Measurements from ENCODE around the gene HMGN5.

Gene HMGN5, protein sequence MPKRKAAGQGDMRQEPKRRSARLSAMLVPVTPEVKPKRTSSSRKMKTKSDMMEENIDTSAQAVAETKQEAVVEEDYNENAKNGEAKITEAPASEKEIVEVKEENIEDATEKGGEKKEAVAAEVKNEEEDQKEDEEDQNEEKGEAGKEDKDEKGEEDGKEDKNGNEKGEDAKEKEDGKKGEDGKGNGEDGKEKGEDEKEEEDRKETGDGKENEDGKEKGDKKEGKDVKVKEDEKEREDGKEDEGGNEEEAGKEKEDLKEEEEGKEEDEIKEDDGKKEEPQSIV

DNA sequence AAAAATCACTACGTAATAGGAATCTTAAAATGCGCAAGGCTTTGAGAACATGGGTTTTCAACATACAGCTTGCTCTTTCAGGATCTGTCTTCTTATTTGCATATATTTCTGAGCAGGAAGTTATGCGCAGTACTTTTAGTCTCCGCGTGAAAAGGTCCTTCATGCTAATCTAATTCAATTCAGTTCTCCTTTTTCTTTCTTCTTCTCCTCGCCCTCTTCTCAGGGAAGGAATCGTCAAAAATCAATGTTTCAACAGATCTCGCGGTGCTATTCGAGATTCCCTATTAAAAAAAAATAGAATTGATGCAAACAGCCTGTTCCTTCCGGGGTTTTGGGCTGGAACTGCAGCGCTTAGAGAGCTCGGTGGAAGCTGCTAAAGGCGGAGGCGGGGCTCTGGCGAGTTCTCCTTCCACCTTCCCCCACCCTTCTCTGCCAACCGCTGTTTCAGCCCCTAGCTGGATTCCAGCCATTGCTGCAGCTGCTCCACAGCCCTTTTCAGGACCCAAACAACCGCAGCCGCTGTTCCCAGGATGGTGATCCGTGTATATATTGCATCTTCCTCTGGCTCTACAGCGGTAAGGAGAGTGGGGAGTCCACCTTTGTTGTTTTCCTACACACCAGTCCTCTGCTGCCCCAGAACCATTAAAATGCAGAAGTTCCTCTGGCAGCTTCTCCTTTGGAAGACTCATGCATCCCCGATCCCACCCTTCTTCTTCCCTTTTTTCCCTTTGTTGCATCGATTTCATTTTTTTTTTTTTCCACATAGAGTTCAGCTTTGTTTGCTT lies at the start of gene HMGN5, which contains the start of gene SH3BGRL:
Gene HMGN5 (minus strand): TSS at position 243 of the 785 bp plus-strand sequence. CDS start 80,364 bp downstream, outside the sequence.
Gene SH3BGRL (plus strand): TSS at position 432 of the 785 bp plus-strand sequence. CDS start 99 bp downstream, at position 531.
- DNase-seq = peak; percentile 64 to 72

DNA sequence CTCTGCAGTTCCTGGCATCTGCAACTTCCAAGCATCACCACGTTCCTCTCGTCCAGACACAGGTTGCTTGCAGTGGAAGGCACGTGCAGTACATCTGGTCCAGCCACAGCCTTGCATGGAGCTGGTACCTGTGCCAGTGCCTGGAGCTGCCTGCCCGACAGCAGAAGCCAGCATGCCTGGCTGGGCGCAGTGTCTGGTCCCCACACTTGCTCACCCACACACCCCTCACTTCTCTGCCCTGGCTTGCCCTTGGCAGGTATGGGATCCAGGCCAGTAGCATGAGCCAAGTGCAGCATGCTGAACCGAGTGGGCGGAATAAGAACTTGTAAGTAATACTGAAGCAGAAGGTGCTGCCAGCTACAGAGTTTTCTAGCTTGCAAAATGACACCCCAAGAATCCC lies 40.0 kb upstream of the HMGN5 start:
- no peak for DNase-seq

DNA sequence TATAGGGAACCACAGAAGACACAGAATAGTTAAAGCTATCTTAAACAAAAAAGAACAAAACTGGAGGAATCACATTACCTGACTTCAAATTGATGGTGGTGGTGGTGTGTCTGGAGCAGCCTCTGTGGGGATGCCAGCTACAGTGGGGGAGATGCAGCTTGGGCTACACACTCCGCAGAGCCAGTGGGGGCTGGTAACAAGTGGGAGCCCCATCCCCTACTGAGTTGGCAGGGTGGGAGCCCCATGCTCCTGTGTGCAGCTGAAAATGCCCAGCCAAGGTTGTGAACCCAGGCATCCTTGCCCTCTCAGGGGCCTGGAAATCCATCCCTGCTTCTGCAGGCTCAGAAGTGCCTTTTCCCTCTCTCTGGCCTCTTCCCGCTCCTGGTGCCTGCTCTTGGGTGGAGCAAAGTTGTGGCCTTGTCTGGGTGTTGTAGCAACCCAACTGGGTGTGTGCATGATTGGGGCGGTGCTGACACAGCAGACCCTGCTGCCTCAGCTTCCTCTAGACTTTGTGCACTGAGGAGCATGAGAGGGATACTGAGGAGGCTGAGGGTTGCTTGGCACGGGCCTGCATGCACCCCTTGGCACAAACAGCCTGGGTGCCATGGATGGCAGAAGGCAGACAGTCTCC lies 39.1 kb upstream of the HMGN5 start:
- DNase-seq = no peak

DNA sequence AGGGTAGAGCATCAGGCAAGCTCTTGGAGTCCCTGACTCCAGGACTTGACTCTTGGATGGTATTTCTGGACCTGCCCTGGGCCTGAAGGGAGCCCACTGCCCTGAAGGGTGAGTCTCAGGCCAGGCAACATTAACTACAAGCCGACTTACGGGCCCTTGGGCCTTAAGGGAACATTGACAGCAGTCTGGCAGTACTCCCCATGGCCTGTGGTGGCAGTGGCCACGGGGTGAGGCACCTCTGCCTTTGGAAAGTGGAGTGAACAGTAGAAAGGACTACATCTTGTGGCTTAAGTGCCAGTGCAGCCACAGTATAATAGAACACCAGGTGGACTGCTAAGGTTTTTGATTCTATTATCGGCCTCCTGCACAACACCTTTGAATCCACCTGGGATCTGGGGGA lies 36.5 kb upstream of the HMGN5 start:
- DNase-seq = no peak

DNA sequence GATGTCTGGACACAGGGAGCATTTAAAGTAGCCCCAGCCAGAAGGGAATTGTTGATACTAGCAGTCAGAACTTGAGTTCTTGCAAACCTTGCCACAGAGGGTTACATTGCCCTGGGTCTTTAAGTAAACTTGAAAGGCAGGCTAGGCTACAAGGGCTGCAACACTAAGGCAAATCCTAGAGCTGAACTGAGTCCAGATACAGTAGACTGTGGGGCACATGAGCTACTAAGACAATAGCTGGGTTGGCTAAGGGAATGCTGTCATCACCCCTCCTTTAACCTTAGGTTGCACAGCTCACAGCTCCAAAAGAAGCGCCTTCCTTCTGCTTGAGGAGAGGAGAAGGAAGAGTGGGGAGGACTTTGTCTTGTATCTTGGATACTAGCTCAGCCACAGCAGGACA lies 35.8 kb upstream of the HMGN5 start:
- DNase-seq = no peak

DNA sequence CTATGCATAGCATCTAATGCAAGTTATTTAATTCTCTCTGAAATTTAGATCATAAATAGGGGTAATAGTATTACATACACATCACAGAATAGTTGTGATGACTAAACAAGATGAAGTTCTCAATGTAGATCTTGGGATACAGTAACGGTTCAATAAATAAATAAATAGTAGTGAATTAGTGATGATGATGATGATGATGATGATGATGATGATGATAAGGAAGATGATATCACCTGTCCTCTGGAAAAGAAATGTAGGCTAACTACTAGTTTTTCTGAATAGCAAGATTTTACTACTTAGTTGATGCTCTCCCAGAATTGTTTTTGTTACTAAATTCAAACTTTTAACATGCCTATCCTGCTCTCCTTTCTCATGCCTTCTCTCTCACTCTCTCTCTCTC lies 30.5 kb upstream of the HMGN5 start:
- DNase-seq = no peak

DNA sequence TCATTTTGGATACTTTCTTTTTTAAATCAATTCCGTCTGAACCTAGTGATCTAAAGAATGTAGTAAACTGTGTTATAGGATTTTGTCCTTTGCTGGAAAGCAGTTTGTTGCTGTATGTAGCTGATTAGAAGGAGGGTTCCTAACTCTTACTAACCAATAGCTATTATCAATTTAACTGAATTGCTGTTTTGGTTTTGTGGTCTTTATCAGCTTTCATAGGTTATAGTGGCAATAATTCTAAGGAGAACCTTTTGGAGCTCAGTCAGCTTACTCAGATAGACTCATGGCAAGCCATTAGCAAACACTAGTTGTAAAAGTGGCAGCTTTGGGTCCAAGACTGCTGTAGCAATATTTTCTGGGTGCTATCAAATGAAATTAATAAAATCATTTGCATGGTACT lies 29.8 kb upstream of the HMGN5 start:
- no peak for DNase-seq

DNA sequence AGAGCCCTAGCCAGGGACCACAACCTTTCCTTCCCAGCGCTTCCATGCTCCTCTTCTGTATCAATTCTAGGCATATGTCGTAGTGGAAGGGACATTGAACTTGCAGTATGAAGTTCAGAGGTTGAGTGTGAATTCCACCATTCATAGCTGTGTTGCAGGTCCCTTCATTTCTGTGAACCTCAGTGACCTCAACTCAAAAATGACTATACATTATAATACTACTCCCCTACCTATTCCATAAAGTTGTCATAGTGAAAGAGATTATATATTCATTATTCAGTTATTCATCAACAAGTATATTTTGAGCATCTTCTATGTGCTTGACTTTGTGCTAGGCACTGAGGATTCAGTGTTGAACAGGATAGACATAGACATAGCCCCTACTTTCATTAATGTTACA lies 28.2 kb upstream of the HMGN5 start:
- DNase-seq = no peak

DNA sequence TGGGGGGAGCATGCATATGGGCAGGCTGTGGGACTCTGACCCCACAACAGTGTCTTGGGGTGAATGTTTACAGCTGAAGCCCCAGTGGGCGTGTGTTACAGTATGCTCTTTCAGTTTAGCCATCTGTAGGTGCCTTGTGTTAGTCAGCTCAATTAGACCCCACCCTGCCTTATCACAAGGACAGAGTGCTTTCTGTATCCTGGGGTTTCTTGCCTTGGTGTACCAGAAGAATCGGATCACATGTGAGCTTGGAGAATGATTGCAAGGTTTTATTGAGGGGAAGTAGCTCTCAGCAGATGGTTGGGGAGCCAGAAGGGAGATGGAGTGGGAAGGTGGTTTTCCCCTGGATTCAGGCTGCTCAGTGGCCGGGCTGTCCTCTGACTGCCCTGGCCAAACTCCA lies 27.5 kb upstream of the HMGN5 start:
- no peak for DNase-seq

DNA sequence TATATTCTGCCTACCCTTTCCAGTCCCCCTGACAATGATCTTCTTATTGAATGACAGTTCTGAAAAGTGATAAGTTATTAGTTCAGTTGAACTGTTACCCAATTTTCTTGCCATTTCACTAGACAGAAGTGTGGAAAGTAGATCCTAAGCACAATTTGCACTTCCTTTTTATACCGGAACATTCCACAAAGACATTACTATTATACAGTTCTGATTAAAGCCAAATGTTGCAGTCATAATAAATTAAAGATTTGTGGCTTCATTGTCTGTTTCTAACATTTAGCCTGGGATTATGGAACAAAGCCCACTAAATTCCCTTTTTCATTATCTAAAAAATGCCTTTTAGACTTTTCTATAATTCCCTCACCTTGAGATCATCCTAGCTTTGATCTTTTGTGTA lies 14.0 kb upstream of the HMGN5 start:
- no peak for DNase-seq

DNA sequence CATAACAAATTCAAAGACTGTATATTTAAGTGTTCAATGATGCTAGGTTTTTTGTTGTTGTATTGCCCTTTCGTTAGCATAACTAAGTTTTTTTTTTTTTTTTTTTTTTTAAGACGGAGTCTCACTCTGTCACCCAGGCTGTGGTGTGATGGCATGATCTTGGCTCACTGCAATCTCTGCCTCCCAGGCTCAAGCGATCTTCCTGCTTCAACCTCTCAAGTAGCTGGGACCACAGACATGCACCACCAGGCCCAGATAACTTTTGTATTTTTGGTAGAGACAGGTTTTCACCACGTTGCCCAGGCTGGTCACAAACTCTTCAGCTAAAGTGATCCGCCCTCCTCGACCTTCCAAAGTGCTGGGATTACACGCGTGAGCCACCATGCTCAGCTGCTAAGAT lies 7.2 kb upstream of the HMGN5 start:
- no peak for DNase-seq

DNA sequence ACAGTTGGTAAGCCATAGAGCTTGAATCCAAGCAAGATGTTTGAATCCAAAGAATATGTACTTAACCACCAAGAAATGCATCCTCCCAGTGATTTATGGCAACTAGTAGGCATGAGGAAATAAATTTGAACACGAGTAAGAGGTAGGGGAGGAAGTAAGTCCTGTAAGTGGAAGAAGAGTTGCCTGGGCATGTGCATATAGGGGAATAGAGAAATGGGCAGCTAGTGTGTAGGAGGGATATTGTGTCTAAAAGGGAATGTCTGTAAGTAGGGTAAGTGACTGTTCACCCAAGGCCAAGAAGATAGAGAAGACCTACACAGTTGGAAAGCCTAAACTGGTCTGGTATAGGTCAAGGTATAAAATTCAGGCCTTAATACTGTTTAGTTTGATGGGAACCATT lies 4.8 kb upstream of the HMGN5 start:
- no peak for DNase-seq

DNA sequence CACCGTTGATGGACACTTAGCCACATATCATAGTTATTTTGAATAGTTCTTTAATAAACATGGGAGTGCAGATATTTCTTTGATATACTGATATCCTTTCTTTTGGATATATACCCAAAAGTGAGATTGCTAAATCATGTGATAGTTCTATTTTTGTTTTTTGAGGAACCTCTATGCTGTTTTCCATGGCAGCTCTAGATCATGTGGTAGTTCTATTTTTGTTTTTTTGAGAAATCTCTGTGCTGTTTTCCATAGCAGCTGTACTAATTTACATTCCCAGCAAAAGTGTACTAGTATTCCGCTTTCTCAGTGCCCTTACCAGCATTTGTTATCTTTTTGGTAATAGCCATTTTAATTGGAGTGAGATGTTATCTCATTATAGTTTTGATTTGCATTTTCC lies 3.8 kb upstream of the HMGN5 start:
- no peak for DNase-seq

DNA sequence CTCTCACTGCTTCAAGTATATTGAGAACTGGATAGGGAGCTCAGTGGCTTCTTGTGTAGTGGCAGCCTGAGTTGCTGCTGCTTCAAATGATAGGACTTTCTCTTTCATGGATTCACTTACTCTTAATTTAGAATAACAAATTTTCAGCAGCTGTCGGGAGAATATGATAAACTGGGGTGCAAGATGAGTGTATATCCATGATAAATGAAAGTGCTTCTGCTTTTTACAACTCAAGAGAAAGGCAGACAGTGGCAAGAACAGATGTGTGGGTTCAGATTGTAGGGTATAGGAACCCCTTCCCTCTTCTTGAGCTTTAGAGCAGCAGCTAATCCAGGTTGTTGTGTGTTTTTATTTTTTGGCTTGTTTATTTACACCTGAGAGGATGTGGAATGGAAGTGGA lies 1.2 kb upstream of the HMGN5 start:
- no peak for DNase-seq

DNA sequence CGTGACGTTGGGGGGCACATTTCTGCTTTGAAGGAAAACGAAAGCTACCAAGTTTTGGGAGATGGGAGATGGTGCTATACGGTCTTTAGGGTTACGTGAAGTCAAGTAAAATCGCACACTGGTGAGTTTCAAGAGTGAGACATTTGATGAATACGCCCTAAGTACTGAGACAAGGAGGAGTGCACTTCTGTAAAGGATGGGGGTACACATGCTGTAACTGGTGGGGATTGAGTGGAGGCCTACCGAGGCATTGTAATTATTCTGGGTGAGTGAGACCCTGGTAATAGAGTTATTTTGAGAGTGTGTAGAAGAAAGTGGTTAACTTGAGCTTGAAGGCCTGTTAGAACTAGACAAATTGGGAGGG lies 725 bp upstream of the HMGN5 start:
- no peak for DNase-seq

DNA sequence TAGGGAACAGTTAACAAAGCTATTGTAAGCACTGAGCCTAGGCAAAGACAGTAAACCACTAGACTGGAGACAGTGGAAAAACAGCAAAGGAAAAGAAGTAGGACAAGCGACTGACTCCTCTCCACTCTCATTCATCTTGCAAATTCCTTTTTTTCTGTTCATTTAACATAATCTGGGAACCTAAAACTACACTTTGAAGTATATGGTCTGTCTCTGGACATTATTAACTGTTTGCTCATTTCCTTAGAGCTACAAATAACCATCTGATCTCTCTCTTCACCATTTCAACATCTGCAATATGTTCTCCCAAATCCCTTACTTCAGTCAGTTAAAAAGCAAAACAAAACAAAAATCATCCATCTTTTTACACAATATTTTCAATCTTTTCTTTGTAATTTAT lies 642 bp downstream of the HMGN5 start:
- DNase-seq = no peak

DNA sequence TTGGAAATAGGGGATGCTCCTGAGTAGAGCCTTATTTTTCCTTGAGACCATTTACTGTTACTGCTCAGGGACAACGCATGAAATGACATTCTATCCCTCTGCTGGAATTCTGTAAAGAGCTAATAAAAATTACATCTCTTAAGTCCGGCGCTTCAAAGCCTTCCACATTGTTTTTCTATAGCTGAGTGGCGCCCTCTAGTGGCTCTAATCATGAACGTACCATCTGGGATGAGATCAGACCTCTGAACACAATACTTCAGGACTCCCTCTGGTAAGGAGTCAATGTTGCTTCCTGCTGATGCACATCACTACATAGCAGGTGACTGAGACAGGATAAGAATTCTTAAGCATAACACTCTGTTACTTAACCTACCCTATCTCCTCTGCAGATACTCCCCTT lies 6.0 kb downstream of the HMGN5 start:
- DNase-seq = peak; percentile 70 to 71

DNA sequence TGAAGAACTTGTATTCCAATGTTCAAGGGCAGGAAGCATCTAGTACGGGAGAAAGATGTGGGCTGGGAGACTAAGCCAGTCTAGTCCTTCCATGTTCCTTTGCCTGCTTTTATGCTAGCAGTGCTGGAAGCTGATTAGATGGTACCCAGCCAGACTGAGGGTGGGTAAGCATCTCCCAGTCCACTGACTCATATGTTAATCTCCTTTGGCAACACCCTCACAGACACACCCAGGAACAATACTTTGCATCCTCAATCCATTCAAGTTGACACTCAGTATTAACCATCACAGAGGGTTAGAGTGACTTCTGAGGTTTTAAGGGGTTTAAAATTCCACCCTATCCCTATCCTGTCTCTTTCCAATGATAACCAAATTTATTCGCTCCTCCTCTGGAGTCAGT lies 6.5 kb downstream of the HMGN5 start:
- no peak for DNase-seq

DNA sequence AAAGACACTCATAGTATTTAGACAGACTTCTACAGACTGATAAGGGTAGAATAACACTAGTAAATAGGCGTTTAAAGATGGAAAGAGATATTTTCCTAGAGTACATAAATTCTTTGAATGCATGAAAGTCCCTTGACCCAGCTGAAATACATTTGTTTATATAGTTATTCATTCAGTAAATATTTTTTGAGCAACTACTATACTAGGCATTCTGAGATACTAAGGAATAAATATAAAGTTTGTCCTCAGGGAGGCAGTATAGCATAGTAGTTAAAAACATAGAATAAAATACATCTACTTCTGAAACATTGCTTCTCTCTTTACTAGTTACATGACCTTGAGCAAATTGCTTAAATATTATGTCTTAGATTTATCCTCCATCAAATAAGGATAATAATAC lies 27.4 kb downstream of the HMGN5 start:
- DNase-seq = no peak

DNA sequence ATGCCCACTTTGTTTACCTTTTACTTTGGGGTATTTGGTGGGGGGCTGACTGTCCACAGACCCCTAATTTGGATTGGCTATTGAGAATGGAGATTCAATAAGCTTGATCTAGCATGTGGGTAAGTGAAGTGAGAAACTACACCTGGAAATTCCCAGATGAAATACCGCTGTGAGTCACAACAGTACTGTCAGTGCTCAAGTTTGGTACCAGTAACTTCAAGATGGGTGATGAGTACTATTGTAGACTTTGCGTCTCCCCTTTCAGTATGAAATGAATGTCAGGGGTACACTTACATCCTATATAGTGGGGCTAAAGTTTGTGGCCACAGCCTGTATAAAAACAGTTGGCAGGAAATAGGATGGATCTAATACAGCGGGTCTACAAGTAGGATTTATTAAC lies 33.3 kb downstream of the HMGN5 start:
- DNase-seq = no peak

DNA sequence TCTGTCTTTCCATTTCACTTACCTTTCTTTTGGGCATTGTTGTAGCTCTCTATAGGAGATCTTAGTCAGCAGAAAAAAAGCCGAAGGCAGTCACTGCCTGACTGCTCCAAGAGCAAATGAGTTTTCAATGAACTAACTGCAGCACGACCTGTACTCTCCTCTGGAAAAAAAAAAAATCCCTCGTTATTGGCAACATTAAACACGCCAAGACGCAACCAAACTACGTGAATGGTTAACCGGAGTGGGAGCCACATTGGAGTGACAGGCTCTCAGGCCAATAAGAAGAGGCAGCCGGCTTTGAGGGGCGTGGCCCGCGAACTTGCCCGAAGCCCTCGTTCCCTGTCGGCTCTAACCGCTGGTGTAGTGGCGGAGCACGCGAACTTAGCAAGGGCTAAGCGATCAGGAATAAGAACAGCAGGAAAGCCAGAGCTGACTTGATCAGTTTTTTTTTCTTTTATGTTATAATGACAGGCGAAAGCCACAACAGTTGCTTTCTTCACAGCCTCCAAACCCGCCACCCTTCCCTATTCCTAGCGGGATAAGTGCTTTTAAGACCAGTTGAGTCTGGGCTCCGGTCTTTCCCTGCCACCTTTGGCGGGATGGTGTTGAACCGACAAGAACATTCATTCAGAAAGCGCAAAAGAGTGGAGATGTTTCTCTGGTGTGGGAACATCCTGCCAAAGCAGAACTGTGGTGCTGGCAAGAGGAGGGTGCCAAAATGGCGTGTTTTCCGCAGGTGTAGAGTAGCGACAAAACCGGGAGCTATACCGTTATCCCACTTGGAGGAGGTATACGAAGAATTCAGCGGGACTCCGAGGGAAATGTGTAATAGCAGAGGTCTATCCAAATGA lies 80.0 kb downstream of the HMGN5 start:
- DNase-seq = peak; percentile 89 to 91

DNA sequence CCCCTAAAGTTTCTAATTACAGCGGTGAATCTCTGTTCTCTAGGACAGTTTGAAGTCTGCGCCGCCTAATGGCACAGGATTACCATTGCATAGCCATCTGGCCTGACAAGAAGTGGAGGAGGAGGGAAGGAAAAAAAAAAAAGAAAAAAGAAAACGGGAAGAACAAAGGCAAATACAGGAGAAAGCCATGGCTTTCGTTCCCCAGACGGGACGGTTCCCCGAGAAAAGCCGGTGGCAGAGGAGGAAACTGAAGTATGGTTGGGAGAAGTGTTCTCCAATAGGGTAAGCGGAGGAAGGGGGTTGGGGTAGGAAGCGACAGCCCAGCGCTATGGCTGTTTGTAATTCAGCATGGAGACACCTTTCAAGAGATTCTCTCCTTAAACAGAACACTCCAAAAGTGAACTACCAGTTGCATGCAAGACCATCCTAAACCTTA lies 80.8 kb downstream of the HMGN5 start:
- peak; percentile 41 to 52 for DNase-seq

Measured in activated T-cell treated with anti-CD3 and anti-CD28 coated beads, Interleukin-2, amount 50 U/mL, for 48 hours (primary cell).